NB4 (cell line): ENCODE results near the gene ADCY10.

Source experiments
- CTCF ChIP-seq: IDR thresholded peaks from one replicate; pipeline ENCODE4 v1.5.1; 2012; ENCODE audit warnings: low read depth, low read length
- MAX ChIP-seq: IDR thresholded peaks from 2 replicates; pipeline ENCODE4 v1.6.1; 2011; ENCODE audit warnings: low read depth, low read length

GRCh38 chr1:167900907-167901306 lies 13.0 kb downstream of the ADCY10 start:
- TF ChIP-seq CTCF (no peak), MAX (no peak)
